ENCODE data around the gene HOXA3.

HOXA3 gene

DNA sequence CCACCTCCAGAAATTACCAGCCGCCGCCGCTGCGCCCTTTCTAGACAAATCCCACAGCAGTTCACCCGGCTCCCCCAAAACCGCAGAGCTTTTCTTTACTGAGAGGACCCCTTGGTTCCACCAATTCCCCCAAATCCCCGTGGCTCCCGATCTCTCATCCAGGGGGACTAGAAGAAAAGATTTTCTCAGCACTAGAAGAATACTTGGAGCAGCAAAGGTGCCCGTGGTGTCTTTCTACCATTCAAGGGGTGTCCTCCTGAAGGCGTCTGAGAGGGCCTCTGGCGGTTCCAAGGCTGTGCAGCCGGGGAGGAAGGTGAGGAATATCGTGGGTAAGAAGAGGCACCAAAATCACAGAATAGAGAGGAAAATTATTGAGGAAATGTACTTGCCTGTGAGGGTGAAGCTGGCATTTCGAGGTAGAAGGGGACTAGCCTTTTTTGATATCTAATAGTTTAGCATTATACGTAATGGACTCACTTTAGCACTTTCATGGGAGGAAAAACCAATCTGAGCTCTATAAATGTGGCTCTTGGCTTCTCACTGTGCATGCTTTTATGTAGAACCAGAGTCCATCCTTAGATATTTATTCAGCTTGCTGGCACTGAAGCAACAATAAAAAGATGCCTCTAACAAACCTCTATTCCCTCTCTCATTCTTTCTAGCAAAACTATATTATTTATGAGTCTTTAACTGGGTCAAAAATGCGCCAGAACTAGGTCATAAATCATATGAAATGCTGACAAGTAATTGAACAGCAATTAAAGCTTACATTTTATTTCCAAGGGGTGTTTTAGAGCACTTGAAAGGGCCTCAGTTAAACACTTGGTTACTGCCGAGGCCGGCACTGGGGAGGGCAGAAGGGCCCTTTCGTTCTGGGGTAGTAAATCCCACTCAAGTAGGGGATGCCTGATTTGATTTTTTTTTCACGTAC is 36.1 kb downstream of the HOXA3 start:
- Mint-ChIP-seq H3K27ac (no peak overlapping the region), H3K27me3 (peaks cover 10% of the 10 kb centered on the region), H3K36me3 (ENCODE audit: low read depth) (no peaks in the 10 kb centered on the region), H3K9me3 (no peaks in the 10 kb centered on the region), H3K4me3 (no peak overlapping the region), H3K4me1 (ENCODE audit: low read depth) (no peaks in the 10 kb centered on the region)
- intact Hi-C loops (cut with micrococcal nuclease) = no loop called here

DNA sequence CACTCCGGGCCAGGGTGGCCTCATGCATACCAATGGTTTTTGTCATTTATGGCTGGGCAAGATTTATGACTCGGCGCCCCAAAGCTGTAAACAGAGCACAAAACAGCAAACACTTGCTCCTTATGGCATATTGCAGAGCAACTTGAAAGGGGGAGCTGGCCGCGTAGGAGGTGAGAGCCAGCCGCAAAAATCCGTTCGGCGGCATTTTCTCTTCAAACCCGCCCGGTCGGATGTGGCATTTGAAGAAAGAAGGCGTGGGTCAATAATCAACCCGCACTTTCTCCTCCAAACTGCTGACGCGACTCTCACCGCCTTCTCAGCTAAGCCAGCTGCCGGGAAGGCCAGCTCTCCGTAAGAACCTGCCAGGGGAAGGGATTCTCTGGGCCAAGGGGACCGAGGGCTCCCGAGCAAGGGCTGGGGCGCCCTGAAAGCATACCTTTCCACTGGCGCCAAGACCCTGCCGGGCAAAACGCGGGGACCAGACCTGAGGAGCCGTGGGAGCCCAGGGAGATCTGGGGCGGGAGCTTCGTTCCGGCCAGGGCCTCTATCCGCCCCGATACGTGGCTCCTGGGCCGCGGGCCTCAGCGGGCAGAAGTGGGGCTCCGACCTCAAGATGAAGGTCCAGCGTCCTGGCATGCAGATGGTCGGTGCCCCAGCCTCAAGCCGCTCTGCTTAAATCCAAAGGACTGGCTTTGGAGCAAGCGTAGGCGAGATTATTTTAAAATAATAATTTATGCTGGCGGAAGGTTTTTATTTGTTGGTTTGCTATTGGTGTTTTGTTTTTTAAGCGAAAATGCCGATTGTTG is 37.0 kb downstream of the HOXA3 start:
- intact Hi-C loops (cut with micrococcal nuclease) = no loop called here
- Mint-ChIP-seq H3K9me3 (no peaks in the 10 kb centered on the region), H3K4me3 (no peak overlapping the region), H3K36me3 (ENCODE audit: low read depth) (no peaks in the 10 kb centered on the region), H3K27ac (no peak overlapping the region), H3K27me3 (peaks cover 12% of the 10 kb centered on the region), H3K4me1 (ENCODE audit: low read depth) (no peaks in the 10 kb centered on the region)

DNA sequence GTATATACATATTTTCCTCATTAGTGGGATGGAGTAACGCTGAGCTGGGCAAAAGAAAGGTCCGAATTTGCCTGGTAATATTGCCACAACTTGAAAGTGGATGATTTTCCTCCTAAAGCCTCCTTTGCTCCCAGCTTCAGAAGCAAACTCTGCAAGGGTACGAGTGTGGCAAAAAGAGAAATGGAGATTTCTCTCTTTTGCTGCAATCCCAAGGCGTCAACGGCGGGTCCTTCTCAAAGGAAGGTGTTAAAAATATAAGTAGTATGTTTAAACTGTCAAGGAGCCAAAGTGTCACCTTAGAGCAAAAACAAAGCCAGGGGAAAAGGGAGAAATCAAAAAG is 37.5 kb downstream of the HOXA3 start:
- Mint-ChIP-seq H3K36me3 (ENCODE audit: low read depth) (no peaks in the 10 kb centered on the region), H3K4me1 (ENCODE audit: low read depth) (no peaks in the 10 kb centered on the region), H3K27ac (no peak overlapping the region), H3K4me3 (no peak overlapping the region), H3K27me3 (peaks cover 13% of the 10 kb centered on the region), H3K9me3 (no peaks in the 10 kb centered on the region)
- intact Hi-C loops (cut with micrococcal nuclease) = no loop called here

DNA sequence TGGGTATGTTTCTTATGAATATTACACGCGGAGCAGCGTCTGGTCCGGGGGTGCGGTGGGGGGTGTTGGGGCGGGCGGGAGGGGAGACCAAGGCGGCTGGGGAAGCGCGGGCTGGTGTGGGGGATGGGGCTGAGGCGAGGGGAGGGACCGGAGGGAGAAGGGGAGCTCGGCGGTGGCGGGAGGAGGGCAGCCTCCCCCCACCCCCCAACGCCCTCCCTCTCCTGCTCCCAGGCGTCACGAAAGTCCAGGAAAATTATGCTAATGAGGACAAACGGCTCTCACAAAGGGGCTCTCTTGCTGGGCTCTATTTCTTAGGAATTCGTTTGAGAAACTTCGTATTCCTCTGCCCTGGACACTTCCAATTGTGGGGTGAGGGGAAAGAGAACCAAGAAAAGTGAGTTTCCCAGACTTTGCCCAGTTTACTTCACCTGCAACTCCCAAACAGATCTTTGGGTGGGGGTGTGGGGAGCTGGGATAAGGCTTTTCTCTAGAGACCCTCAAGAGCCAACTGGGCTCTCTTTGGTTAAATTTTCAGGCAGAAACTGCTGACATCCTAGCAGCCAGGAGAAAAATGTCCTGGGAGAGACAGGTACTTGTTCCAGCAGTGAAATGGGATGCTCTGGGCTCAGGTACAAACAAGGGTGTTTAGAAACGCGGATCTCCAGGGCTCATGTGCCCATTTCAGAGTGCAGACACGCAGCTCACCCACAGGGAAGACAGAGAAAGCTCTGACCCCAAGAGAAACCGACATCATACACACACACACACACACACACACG is 38.2 kb downstream of the HOXA3 start:
- intact Hi-C loops (cut with micrococcal nuclease) = no loop called here

DNA sequence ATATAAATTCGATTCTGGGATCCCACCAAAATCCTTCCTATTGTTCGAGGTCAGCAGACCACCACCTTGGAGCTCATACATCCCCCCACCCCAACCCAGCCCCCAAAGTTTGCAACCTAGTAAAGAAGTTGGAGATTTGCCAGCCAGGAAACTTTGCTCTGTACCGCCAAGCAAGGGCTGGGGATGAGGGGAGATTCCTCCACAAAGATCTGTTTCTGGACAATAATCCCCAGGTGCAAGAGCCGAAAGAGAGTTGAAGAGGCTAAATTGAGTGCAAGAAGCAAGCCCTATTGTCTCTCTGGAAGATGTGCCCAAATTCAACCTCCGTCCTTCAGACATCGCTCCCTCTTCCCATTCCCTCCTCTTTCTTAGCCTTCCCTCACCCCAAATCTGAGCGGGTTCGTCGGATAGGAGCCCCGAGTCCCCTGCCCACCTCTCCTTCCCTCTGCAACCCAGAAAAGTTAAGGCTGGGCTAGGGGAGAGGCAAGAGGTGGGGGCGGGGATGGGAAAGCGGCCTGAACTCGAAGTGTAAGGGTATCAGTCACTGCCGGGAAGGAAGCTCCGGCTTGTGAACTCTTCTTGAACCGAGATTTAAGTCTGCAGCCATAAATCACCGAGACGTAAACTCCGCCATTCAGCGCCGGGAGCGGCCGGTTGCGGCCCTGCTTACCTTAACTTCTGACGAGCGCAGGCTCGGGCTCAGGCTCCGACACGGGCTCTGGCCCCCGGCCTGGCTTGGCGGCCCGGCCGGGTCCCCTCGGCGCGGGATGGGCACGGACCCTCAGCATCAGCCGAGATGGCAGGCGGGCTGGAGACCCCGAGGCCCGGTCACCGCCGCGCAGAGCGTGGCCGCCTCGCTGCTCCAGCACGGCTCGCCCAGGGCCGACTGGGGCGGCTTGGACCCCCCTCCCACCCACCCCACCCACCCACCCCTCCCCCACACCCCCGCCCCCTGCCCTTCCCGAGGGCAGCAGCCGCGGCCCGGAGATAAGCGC is 39.1 kb downstream of the HOXA3 start:
- no peak overlapping the region for H3K4me3 Mint-ChIP-seq
- H3K36me3 Mint-ChIP-seq (ENCODE audit: low read depth) = no peaks in the 10 kb centered on the region
- intact Hi-C loops (cut with micrococcal nuclease) = no loop called here
- H3K4me1 Mint-ChIP-seq (ENCODE audit: low read depth) = no peaks in the 10 kb centered on the region
- no peaks in the 10 kb centered on the region for H3K9me3 Mint-ChIP-seq
- H3K27ac Mint-ChIP-seq = no peak overlapping the region
- peaks cover 12% of the 10 kb centered on the region for H3K27me3 Mint-ChIP-seq

More for the DNA sequence above, 38.2 kb downstream of the HOXA3 start:
- H3K4me3 Mint-ChIP-seq = no peak overlapping the region
- H3K36me3 Mint-ChIP-seq (ENCODE audit: low read depth) = no peaks in the 10 kb centered on the region
- no peak overlapping the region for H3K27ac Mint-ChIP-seq
- H3K9me3 Mint-ChIP-seq = no peaks in the 10 kb centered on the region
- H3K4me1 Mint-ChIP-seq (ENCODE audit: low read depth) = no peaks in the 10 kb centered on the region
- H3K27me3 Mint-ChIP-seq = peaks cover 12% of the 10 kb centered on the region

DNA sequence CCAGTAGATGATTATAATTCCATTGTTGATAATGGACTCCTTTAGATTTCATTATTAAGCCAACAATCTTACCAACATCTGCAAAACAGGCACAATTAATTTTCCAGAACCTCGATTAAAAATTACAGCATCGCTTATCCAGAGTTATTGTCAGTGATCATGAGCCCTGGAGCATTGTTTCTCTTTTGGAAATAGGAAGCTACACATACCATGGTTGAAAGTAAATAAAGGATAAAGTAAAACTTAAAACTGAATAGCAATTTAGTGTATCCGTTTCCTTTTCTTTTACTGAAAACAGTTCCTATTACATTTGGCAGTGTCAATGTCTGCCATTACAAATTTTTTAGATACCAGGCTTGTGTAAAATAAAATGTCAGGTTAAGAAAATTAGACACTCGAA is 40.0 kb downstream of the HOXA3 start:
- intact Hi-C loops (cut with micrococcal nuclease) = no loop called here
- H3K4me3 Mint-ChIP-seq = no peak overlapping the region
- peaks cover 6% of the 10 kb centered on the region for H3K9me3 Mint-ChIP-seq
- H3K27me3 Mint-ChIP-seq = peaks cover 12% of the 10 kb centered on the region
- peaks cover 5% of the 10 kb centered on the region for H3K36me3 Mint-ChIP-seq (ENCODE audit: low read depth)
- H3K27ac Mint-ChIP-seq = no peak overlapping the region
- H3K4me1 Mint-ChIP-seq (ENCODE audit: low read depth) = no peaks in the 10 kb centered on the region

DNA sequence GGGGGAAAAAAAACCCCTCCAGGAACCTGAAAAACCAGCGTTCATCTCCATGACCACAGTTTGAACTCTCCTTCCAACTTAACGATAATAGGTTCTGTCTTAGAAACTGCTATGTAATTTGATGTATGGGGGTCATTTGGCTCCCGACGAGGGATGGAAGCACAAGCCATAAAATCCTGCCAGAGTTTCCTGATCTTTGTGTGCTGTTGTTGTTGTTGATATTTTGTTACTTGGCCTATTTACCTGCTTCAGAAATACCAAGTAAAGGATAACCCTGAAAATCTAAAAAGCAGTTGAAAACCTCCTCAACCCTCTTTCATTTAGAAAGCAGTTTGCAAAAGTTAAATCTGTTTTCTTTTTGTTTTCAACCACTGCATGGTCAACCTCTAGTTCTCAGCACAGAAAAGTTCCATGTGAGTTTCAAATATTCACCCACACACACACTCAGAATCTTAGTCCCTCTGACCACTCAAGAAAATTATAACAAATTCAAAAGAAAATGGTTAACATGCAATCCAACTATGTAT is 40.6 kb downstream of the HOXA3 start:
- no peak overlapping the region for H3K27ac Mint-ChIP-seq
- H3K36me3 Mint-ChIP-seq (ENCODE audit: low read depth) = peaks cover 6% of the 10 kb centered on the region
- intact Hi-C loops (cut with micrococcal nuclease) = no loop called here
- H3K9me3 Mint-ChIP-seq = peaks cover 8% of the 10 kb centered on the region
- no peaks in the 10 kb centered on the region for H3K4me1 Mint-ChIP-seq (ENCODE audit: low read depth)
- peaks cover 11% of the 10 kb centered on the region for H3K27me3 Mint-ChIP-seq
- no peak overlapping the region for H3K4me3 Mint-ChIP-seq

DNA sequence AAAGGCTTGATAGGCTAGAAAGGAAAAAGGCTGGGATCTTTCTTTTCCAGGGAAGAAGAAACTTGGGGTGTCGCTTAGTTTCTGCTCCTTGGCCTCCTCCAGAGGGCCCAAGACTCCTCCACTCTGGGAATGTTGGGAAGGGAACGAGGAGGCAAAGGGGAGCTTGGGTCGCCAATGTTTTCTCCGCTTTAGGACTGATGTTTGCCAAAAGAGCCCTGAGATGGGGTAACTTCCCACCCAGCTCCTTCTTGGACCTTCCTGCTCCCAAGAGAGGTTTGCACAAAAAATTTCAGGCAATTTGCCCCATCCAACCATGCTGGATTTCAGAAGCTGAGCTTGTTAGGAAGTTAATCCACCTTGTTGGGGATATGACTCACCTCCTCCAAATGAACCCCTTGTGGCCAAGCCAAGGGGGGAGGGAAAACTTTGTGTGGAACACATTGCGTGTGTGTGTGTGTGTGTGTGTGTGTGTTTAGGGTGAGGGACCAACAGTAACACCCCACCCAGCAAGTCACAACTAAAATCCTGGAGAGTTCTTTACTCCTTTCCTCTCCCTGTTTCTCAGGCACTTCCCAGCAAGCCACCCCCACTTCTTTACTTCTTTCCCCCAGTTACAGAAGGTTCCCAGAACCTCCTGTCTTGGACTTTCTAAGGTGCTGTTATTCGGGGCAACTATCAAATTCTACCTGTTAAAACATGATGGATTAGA is 41.2 kb downstream of the HOXA3 start:
- Mint-ChIP-seq H3K4me3 (no peak overlapping the region), H3K36me3 (ENCODE audit: low read depth) (peaks cover 6% of the 10 kb centered on the region), H3K9me3 (peaks cover 8% of the 10 kb centered on the region), H3K4me1 (ENCODE audit: low read depth) (no peaks in the 10 kb centered on the region), H3K27me3 (peaks cover 16% of the 10 kb centered on the region), H3K27ac (no peak overlapping the region)
- intact Hi-C loops (cut with micrococcal nuclease) = no loop called here

DNA sequence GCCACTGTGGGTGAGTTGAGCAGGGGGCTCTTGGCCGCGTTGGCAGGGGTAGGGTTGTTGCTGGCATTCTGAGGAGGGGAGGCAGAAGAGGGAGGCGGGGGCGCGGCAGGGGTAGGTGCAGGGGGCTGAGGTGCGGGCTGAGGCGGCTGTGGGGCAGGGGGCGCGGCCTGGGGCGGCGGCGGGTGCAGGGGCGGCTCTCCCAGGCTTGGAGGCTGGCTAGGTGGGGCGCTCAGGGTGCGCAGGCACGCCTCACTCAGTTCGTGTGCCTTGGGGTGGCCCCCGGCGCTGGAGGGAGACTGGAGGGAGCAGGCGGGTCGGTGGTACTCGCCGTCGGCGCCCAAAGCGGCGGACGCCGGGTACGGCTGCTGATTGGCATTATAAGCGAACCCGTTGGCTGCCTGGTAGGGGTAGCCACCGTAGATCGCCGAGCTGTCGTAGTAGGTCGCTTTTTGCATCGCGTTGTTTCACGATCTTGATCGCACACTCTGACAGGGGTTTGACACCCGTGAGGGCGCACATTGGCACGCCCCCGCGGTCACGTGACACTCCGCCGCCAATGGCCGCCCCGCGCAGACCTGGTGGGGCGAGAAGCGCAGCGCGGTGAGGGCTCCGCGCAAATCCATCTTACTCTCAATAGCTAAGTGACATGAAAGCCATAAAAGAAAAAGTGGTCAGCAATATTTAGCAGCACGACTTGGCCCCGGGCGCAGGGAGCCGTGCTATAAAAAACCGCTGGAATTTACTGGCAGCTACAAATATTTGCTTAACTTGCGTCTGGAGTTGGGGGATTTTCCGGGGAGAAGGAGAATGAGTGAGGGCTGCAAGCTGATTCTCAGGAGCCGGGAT is 42.0 kb downstream of the HOXA3 start:
- Mint-ChIP-seq H3K9me3 (peaks cover 8% of the 10 kb centered on the region), H3K27ac (no peak overlapping the region), H3K27me3 (peaks cover 24% of the 10 kb centered on the region), H3K4me3 (no peak overlapping the region), H3K4me1 (ENCODE audit: low read depth) (no peaks in the 10 kb centered on the region), H3K36me3 (ENCODE audit: low read depth) (peaks cover 6% of the 10 kb centered on the region)
- intact Hi-C loops (cut with micrococcal nuclease) = no loop called here

DNA sequence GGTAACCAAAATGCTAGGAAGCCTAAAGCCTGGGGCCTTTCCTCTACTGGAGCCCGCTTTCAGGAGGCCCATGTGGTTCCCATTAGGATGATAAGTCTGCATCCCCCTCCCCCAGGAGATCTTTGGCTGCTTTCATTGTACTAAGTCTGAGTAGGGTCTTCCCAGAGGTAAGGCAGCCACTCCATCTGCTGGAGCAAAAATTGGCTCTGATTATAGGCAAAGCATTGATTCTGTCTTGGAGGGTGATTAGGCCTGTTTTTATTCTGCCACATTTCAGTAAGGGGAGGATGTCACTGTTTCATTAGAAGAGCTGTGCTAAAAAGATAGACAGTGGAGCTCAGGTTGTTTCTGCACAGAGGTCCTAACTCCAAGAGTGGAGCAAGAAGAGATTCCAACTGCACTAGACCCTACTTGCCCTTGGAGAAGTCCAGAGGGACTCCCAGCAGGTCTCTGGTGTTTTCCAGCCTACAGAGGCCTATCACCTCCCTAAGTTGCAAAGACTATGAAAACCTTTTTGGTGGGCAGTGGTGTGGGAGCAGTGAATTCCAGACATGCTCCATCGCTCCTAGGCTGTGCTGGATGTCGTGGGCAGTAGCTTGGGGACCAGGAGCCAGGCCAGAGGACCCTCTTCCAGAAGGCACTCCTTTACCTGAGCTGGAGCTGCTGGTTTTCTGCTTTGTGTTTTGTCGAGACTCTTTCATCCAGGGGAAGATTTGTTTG is 42.8 kb downstream of the HOXA3 start:
- peaks cover 6% of the 10 kb centered on the region for H3K36me3 Mint-ChIP-seq (ENCODE audit: low read depth)
- H3K27ac Mint-ChIP-seq = no peak overlapping the region
- no peak overlapping the region for H3K4me3 Mint-ChIP-seq
- peaks cover 30% of the 10 kb centered on the region for H3K27me3 Mint-ChIP-seq
- intact Hi-C loops (cut with micrococcal nuclease) = no loop called here
- peaks cover 8% of the 10 kb centered on the region for H3K9me3 Mint-ChIP-seq
- H3K4me1 Mint-ChIP-seq (ENCODE audit: low read depth) = no peaks in the 10 kb centered on the region

DNA sequence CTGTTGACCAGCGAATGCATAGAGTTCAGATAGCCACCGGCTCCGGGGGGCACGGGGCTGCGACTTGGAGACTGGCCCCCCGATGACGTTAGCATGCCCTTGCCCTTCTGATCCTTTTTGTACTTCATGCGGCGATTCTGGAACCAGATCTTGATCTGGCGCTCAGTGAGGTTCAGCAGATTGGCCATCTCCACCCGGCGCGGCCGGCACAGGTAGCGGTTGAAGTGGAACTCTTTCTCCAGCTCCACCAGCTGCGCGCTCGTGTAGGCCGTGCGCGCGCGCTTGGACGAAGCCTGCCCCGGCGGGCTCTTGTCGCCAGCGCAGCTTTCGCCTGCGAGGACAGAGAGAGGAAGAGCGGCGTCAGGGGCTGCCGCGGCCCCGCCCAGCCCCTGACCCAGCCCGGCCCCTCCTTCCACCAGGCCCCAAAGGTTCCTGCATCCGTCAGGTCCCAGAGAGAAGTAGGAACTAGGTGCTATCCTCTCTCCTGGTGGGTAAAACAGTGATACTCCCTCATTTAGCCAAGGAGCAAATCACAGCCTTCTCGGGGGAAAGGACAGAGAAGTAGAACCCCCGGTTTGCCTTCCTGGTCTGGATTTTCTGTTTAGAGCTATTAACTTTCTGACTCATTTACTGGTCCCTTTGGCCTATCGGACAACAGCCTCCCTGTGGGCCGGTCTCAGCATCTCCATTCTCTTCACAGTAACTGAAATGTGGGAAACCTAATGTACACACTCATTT is 43.8 kb downstream of the HOXA3 start:
- Mint-ChIP-seq H3K4me1 (ENCODE audit: low read depth) (peaks cover 9% of the 10 kb centered on the region), H3K4me3 (no peak overlapping the region), H3K27me3 (peaks cover 41% of the 10 kb centered on the region), H3K36me3 (ENCODE audit: low read depth) (peaks cover 9% of the 10 kb centered on the region), H3K27ac (no peak overlapping the region), H3K9me3 (peaks cover 8% of the 10 kb centered on the region)
- intact Hi-C loops (cut with micrococcal nuclease) = no loop called here

Data from dendritic cell treated with granulocyte-macrophage colony-stimulating factor and Interleukin-4, amounts not matched to agents 40 ng/mL and 50 ng/mL, for 4 days (primary cell).